ENCODE results near the gene SSRP1. TPM values are rescaled to one million over a fixed set of nuclear protein-coding genes. Genes with fewer than 3 reads are reported as not detected.
"Not testable (repeated sequence)": the region's sequence is repeated elsewhere in the genome, so short reads cannot be mapped to it uniquely, and the experiment has no call there.

SSRP1 gene
- total and polyA plus RNA-seq, 9 of the 15 experiments (the other 6 are each of a cell fraction or from before 2014, with no cell fraction given): 91.1 to 416 (median 245) TPM

DNA sequence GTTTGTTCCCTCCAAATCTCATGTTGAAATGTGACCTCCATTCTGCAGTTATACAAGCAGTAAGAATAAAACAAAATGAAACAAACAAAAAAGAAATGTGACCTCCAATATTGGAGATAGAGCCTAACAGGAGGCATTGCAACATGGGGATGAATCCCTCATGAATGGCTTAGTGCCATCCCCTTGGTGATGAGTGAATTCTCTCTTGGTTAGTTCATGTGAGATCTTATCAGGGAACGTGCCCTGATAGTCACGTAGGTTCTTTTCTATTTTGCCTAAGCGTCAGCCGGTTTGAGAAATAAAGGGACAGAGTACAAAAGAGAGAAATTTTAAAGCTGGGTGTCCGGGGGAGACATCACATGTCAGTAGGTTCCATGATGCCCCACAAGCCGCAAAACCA is 54.1 kb downstream of the SSRP1 start:
- H3K4me1 ChIP-seq (replicated peaks in 1 of 2; ENCODE audit: control insufficient read depth in 2 of 2, insufficient read depth in 2 of 2, low read length in 2 of 2): peaks cover 0 to 14% of the 10 kb centered on the region in 2 experiments; a peak in 4 of 5 replicates
- H3K79me2 ChIP-seq (ENCODE audit: control insufficient read depth, insufficient read depth, low read length); H3K9me3 ChIP-seq (replicated peaks; ENCODE audit: control insufficient read depth, insufficient read depth, low read depth, low read length); intact Hi-C loops (cut with micrococcal nuclease); H2AFZ ChIP-seq (ENCODE audit: low read depth, low read length); H3K27me3 ChIP-seq (ENCODE audit: control insufficient read depth in 2 of 2, insufficient read depth in 2 of 2, low read length in 2 of 2); H3K4me3 ChIP-seq; H3K4me2 ChIP-seq (ENCODE audit: insufficient read depth, low read length); ATAC-seq; H4K20me1 ChIP-seq (replicated peaks; ENCODE audit: control insufficient read depth, insufficient read depth, low read length); CTCF ChIA-PET (ENCODE audit: low intra/inter-chr PET ratio); H3K9ac ChIP-seq (ENCODE audit: insufficient read depth in 1 of 2, low read depth in 2 of 2, low read length in 2 of 2); H3K36me3 ChIP-seq (ENCODE audit: control insufficient read depth, insufficient read depth, low read length); DNase-seq (ENCODE audit: extremely low read depth in 1 of 4, low spot score in 3 of 4); BruUV-seq (replicated peaks); H3K9me1 ChIP-seq (ENCODE audit: control insufficient read depth, insufficient read depth, low read length); POLR2A ChIA-PET; H3K27ac ChIP-seq (ENCODE audit: extremely low read depth, low read depth, low read length); in situ Hi-C loops (cut with MboI); FAIRE-seq: not testable (repeated sequence)
- 18% methylated on average over 6 of the region's 6 CpGs for WGBS (ENCODE audit: insufficient coverage, low coverage, missing lambda C conversion rate)

DNA sequence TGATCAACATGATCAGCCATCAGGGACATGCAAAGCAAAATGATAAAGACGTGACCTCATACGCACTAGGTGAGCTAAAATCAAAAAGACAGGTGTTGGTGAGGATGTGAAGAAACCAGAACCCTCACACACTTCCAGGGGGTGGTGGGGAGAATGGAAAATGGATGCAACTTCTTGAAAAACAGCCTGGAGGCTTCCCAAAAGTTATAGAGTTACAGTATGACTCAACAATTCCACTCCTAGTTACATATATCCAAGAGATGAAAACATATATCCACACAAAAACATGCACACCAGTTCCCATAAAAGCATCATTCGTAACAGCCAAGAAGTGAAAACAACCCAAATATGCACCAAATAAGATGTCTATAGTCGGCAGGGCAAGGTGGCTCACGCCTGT is 56.6 kb downstream of the SSRP1 start:
- ATAC-seq (no peak), DNase-seq (ENCODE audit: extremely low read depth in 1 of 4, low spot score in 3 of 4) (no peak), FAIRE-seq (no peak)
- peak overlapping the region; percentile 34; the same call in 1 of the 2 replicates for H3K4me2 ChIP-seq (ENCODE audit: insufficient read depth, low read length)
- no peaks in the 10 kb centered on the region for H3K36me3 ChIP-seq (ENCODE audit: control insufficient read depth, insufficient read depth, low read length)
- no peak overlapping the region for H3K9ac ChIP-seq (ENCODE audit: insufficient read depth in 1 of 2, low read depth in 2 of 2, low read length in 2 of 2)
- ChIA-PET CTCF (ENCODE audit: low intra/inter-chr PET ratio) (interaction anchor here (0.6 kb wide), 1 partner anchor 45 kb away, joined by 3 read pairs; no protein-coding TSS in a partner anchor), POLR2A (interaction anchor here (1.0 kb wide), 1 partner anchor 30 kb away, joined by 3 read pairs; no protein-coding TSS in a partner anchor)
- intact Hi-C loops (cut with micrococcal nuclease) (loop anchor here (5.0 kb wide), 1 partner anchor 48 kb away; no protein-coding TSS in a partner anchor), in situ Hi-C loops (cut with MboI) (no loop called here)
- H3K4me3 ChIP-seq: no peak overlapping the region
- WGBS (ENCODE audit: insufficient coverage, low coverage, missing lambda C conversion rate): 26% methylated on average over 5 of the region's 5 CpGs
- BruUV-seq (replicated peaks): no TSS peak
- H3K9me1 ChIP-seq (ENCODE audit: control insufficient read depth, insufficient read depth, low read length): no peaks in the 10 kb centered on the region
- H3K4me1 ChIP-seq (replicated peaks in 1 of 2; ENCODE audit: control insufficient read depth in 2 of 2, insufficient read depth in 2 of 2, low read length in 2 of 2): peaks cover 0 to 14% of the 10 kb centered on the region in 2 experiments; a peak in 4 of 5 replicates
- H3K79me2 ChIP-seq (ENCODE audit: control insufficient read depth, insufficient read depth, low read length): no peaks in the 10 kb centered on the region
- no peaks in the 10 kb centered on the region for H4K20me1 ChIP-seq (replicated peaks; ENCODE audit: control insufficient read depth, insufficient read depth, low read length)
- H3K27ac ChIP-seq (ENCODE audit: extremely low read depth, low read depth, low read length): no peak overlapping the region
- H3K27me3 ChIP-seq (ENCODE audit: control insufficient read depth in 2 of 2, insufficient read depth in 2 of 2, low read length in 2 of 2): no peaks in the 10 kb centered on the region
- H2AFZ ChIP-seq (ENCODE audit: low read depth, low read length): peak overlapping the region; percentile 42; the same call in 1 of the 2 replicates
- no peaks in the 10 kb centered on the region for H3K9me3 ChIP-seq (replicated peaks; ENCODE audit: control insufficient read depth, insufficient read depth, low read depth, low read length)
- TF ChIP-seq ZNF764 (CRISPR knock-in tag; IDR thresholded peaks at IDR 0.05; ENCODE audit: low read depth): no peak
- TF ChIP-seq MAFG (tag; conservative IDR thresholded peaks at IDR 0.05): 0 out of 2 replicates have a peak, but pooled peaks have one; percentile 12
- TF ChIP-seq TAF1 (IDR thresholded peaks at IDR 0.05; ENCODE audit: control insufficient read depth, extremely low read depth, insufficient read depth, low read length, severe bottlenecking): no peak
- TF ChIP-seq L3MBTL2 (IDR thresholded peaks at IDR 0.05): no peak
- no peak for TF ChIP-seq ATF7 (IDR thresholded peaks at IDR 0.05)
- TF ChIP-seq RFX1 (IDR thresholded peaks at IDR 0.05): no peak
- TF ChIP-seq ELF4 (CRISPR knock-in tag; IDR thresholded peaks at IDR 0.05): no peak
- no peak for TF ChIP-seq RFX5 (IDR thresholded peaks at IDR 0.05; ENCODE audit: low read depth, low read length)
- no peak for TF ChIP-seq TCF7 (IDR thresholded peaks at IDR 0.05; ENCODE audit: borderline replicate concordance)
- no peak for TF ChIP-seq ZNF174 (CRISPR knock-in tag; IDR thresholded peaks at IDR 0.05)
- 0 out of 2 replicates have a peak, but pooled peaks have one; percentile 48 for TF ChIP-seq NFATC3 (IDR thresholded peaks at IDR 0.05)
- TF ChIP-seq, protein P1, sequence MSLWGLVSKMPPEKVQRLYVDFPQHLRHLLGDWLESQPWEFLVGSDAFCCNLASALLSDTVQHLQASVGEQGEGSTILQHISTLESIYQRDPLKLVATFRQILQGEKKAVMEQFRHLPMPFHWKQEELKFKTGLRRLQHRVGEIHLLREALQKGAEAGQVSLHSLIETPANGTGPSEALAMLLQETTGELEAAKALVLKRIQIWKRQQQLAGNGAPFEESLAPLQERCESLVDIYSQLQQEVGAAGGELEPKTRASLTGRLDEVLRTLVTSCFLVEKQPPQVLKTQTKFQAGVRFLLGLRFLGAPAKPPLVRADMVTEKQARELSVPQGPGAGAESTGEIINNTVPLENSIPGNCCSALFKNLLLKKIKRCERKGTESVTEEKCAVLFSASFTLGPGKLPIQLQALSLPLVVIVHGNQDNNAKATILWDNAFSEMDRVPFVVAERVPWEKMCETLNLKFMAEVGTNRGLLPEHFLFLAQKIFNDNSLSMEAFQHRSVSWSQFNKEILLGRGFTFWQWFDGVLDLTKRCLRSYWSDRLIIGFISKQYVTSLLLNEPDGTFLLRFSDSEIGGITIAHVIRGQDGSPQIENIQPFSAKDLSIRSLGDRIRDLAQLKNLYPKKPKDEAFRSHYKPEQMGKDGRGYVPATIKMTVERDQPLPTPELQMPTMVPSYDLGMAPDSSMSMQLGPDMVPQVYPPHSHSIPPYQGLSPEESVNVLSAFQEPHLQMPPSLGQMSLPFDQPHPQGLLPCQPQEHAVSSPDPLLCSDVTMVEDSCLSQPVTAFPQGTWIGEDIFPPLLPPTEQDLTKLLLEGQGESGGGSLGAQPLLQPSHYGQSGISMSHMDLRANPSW (CRISPR knock-in tag; IDR thresholded peaks at IDR 0.05): no peak
- TF ChIP-seq ZBTB8A (IDR thresholded peaks at IDR 0.05; ENCODE audit: partially characterized antibody): no peak
- TF ChIP-seq MAFF (IDR thresholded peaks at IDR 0.05; ENCODE audit: low read length): peak; percentile 2; the same call in 1 of the 2 replicates
- no peak for TF ChIP-seq ETV1 (tag; conservative IDR thresholded peaks at IDR 0.05; ENCODE audit: low read depth)
- TF ChIP-seq FOSL1 (tag; conservative IDR thresholded peaks at IDR 0.05): peak; percentile 37; the same call in 1 of the 2 replicates

Data from K562 (cell line).